Urothelium cell line (cell line): ENCODE results near the gene PAPOLA.
"Not testable (repeated sequence)": the region's sequence is repeated elsewhere in the genome, so short reads cannot be mapped to it uniquely, and the experiment has no call there.

ENCODE experiments used
- DNase-seq: peaks from one replicate; pipeline ENCODE4 v3.0.0; 2011; ENCODE audit warnings: low spot score, mixed read lengths
- FAIRE-seq: peaks from 2 replicates; lab custom pipeline; 2011; peaks lifted over from hg19 to GRCh38; lab: Jason Lieb, UNC

The PAPOLA gene

GRCh38 chr14:96502621-96503305 is 581 bp downstream of the PAPOLA start:
- DNase-seq (peak; percentile 38), FAIRE-seq (no peak)

DNA sequence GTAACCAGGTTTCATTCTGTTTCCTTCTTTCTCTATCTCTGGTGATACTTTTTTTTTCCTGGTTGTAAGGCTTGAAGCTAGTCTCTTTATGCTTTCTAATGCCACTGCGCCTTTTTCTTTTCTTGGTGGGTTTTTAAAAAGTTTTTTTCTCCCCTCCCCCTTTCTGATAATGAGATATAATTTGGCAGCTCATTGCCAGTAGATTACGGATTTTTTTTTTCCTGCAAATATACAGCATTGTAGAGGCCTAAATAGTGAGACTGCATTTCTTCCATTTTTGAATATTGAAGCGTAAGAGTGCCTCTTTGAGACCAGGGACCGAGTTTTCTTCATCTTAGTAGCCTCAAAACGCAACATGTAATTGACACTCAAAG is 1.1 kb downstream of the PAPOLA start:
- no peak for FAIRE-seq
- no peak for DNase-seq

DNA sequence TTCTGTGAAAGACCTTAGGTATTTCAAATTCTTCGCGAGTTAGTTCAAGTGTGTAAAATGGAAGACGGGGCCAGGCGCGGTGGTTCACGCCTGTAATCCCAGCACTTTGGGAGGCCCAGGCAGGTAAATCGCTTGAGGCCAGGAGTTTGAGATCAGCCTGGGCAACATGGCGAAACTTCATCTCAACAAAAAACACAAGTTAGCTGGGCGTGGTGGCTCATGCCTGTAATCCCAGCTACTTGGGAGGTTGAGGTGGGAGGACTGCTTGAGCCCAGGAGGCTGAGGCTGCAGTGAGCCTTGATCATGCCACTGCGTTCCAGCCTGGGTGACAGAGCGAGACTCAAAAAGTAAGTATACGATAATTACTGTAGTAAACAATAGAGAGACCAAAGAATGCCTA is 2.2 kb downstream of the PAPOLA start:
- not testable (repeated sequence) for FAIRE-seq, DNase-seq

GRCh38 chr14:96507723-96508122 is 5.5 kb downstream of the PAPOLA start:
- FAIRE-seq (no peak), DNase-seq (no peak)

DNA sequence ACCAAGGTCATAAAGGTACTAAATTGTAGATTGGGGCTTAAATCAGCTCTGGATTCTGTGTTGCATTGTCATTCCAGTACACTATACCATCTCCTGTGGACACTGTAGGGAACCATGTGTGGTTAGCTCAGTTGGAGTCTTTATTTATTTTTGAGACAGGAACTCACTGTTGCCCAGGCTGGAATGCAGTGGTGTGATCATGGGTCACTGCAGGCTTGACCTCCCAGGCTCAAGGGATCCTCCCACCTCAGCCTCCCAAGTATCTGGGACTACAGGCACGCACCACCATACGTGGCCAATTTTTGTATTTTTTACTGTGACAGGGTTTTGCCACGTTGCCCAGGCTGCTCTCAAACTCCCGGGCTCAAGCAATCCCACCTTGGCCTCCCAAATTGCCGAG is 6.7 kb downstream of the PAPOLA start:
- no peak for DNase-seq
- FAIRE-seq: no peak

DNA sequence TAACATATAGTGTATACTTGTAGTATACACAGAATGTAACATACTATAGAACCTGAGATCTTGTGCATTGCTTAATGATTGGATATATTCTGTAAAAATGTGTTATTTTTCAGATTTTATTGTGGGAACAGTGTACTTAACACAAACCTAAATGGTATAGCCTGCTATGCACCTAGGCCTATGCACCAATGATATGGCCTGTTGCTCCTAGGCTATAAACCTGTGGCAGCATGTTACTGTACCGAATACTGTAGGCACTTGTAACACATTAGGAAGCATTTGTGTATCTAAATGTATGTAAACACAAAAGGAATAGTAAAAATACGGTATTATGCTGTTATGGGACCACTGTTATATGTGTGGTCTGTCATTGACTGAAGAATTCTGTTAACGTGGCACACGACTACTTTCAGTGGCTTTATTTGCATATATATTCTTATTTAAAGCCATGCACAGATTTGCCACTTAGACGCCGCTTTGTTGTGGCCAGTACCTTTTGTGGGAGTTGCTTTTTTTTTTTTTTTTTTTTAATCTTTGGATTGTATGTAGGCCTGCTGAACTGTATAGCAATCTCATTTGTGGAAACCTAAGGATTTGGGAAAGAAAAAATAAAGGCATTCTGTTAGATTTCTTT is 7.4 kb downstream of the PAPOLA start:
- DNase-seq: no peak
- no peak for FAIRE-seq

DNA sequence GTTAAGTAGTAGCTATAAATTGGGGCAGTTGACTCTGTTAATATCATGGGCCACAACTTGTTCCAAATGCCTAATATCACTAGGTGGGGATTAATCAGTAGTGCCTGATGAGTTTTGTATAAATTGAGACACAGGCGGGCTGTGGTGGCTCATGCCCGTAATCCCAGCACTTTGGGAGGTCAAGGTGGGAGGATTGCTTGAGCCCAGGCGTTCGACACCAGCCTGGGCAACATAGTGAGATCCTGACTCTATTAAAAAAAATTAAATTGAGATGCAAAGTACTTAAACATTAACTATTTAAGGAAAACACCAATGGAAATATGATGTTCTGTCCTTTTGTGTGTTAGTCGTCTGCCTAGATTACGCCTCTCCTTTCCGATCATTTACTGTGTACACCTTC is 9.0 kb downstream of the PAPOLA start:
- FAIRE-seq (no peak), DNase-seq (no peak)

- FAIRE-seq: no peak
- DNase-seq: no peak
These were observed 9.5 kb downstream of the PAPOLA start for GRCh38 chr14:96511667-96512066.

DNA sequence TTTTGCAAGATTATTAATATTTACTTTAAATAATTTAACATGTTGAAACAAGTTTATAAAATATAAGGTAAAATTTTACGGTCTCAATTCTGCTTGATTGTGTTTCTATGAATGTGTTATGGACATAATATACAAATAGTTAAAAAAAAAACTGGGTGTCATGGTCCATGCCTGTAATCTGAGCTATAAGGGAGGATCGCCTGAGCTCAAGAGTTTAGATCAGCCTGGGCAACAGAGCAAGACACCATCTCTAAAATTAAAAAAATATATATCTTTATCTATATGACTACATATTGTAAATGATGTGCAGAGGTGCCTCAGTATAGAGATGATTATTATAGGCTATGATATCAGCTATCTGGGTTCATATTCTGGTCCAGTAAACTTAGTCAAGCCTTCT is 9.9 kb downstream of the PAPOLA start:
- FAIRE-seq: no peak

GRCh38 chr14:96512602-96513397 is 10.6 kb downstream of the PAPOLA start:
- DNase-seq (no peak), FAIRE-seq (no peak)

More for the DNA sequence above, 9.9 kb downstream of the PAPOLA start:
- no peak for DNase-seq

GRCh38 chr14:96514694-96515093 is 12.5 kb downstream of the PAPOLA start:
- FAIRE-seq (no peak), DNase-seq (no peak)

GRCh38 chr14:96515731-96516130 is 13.5 kb downstream of the PAPOLA start:
- DNase-seq (no peak), FAIRE-seq (no peak)

DNA sequence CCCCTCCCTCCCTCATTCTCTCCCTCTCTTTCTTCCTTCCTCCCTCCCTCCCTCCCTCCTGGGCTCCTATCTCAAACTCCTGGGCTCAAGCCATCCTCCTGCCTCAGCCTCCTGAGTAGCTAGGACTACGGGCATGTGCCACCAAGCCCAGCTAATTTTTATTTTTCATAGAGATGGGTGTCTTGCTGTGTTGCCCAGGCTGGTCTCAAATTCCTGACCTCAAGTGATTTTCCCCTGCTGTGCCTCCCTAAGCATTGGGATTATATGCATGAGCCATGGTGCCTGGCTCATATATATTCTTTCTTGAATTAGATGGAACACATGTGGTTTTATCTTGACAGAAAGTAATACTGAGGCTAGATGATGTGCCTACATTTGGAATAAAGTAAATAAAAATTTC is 14.2 kb downstream of the PAPOLA start:
- no peak for FAIRE-seq
- no peak for DNase-seq

DNA sequence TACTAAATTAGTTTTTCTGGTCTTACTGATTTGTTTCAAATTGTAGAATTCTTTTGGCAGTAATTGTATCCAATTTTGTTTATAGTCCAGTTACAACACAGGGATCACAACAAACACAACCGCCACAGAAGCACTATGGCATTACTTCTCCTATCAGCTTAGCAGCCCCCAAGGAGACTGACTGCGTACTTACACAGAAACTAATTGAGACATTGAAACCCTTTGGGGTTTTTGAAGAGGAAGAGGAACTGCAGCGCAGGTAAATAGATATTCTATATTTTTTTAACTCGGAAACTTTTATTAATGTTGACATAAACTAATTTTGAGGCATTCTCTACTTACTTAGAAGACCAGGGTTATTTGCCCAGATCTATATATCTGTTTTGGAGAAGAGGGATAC is 17.8 kb downstream of the PAPOLA start:
- DNase-seq (no peak), FAIRE-seq (no peak)

DNA sequence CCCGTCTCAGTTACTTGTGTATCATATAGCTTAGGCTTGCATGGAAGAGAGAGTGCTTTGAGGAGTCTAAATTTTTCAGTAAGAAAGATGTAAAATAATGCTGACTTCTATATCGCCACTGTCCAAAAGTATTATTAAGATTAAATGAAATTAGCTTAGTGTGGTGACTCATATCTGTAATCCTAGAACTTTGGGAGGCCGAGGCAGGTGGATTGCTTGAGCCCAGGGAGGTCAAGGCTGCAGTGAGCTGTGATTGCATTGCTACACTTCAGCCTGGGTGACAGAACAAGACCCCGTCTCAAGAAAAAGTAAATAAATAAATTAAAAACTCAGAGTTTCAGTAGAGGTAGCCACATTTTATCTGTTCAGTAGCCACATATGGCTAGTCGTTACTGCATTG is 23.3 kb downstream of the PAPOLA start:
- FAIRE-seq (no peak), DNase-seq (no peak)

DNA sequence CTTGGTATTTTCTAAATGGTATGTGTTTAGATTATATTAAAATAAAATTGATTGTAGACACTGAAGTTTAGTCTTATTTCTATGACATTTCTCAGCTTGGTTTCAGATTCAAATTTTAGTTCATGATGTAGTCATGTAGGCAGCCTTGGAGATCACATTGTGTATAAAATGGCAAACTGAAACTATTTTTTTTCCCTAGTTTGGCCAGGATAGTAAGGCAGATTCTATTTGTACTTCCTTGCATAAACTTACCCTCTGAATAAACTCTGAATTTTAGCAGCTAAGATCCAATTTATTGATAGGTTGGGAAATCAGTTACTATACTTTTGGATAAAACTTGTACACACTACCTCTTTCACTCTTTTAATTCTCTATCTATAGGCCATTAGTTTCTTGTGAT is 30.4 kb downstream of the PAPOLA start:
- FAIRE-seq (no peak), DNase-seq (no peak)

- FAIRE-seq: no peak
- no peak for DNase-seq
These were observed 34.6 kb downstream of the PAPOLA start for GRCh38 chr14:96536807-96537206.

GRCh38 chr14:96538097-96538989 is 36.2 kb downstream of the PAPOLA start:
- no peak for FAIRE-seq
- DNase-seq: no peak

GRCh38 chr14:96538990-96539317 is 36.8 kb downstream of the PAPOLA start:
- no peak for FAIRE-seq
- no peak for DNase-seq

DNA sequence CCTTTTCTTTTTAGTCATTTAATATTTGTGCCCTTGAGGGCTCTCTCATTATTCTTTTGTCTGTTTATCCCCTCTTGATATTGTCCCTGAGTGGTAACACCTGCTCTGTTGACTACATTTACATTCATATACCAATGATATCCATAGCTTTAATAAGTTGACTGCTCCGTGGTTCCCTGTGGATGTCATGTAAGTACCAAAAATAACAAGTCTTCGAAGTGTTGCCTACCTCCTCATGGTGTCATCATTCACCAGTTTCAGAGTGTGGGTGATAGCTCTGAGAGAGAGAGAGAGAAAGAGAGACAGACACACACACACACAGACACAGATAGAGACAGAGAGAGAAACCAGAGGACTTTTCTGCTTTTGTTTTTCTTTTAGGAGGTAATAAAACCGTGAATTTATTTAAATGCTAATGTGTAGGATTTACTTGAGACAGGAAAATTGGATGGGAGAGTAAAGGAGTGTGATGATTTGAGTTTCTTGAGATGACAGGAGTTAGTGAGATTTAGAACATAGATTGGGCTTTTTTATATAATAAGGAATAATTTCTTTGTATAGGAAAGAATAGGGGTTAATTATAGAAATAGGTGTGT is 52.2 kb downstream of the PAPOLA start:
- DNase-seq: no peak
- FAIRE-seq: no peak

DNA sequence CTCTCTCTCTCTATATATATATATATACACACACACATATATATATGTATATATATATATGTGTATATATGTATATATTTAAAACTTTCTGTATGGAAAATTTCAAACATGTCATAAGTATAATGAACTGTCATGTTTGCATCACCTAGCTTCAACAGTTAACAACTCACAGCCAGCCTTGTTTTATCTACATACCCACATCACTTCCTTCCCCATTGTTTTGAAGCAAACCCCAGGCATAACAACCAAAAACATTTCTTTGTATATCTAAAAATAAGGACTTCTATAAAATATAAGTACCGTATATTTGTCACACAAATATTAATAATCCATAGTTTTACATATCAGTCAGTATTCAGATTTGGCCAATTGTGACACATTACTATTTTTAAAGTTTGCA is 57.4 kb downstream of the PAPOLA start:
- DNase-seq (no peak), FAIRE-seq (no peak)
